Astrocyte (in vitro differentiated cells and primary cell): ENCODE data around the gene SDF2. TPM values are rescaled to one million over a fixed set of nuclear protein-coding genes. Genes with fewer than 3 reads are reported as not detected.

Experiments
- DNase-seq: peaks from one replicate; pipeline ENCODE4 v3.0.0-alpha.2; 2010; ENCODE audit warnings: low read depth
- FAIRE-seq: peaks from 2 replicates; lab custom pipeline; 2011; peaks lifted over from hg19 to GRCh38; lab: Jason Lieb, UNC
- H2AFZ ChIP-seq: 2 replicates; pipeline ENCODE4 v1.6.0; 2012; ENCODE audit warnings: low read depth, low read length, inconsistent platforms
- H3K27ac ChIP-seq: 2 replicates; pipeline ENCODE4 v1.5.1; 2011; ENCODE audit warnings: low read depth, low read length, inconsistent platforms
- H3K27me3 ChIP-seq: 2 replicates; pipeline ENCODE4 v1.6.0; 2011; ENCODE audit warnings: low read length, inconsistent platforms; ENCODE audit not compliant: insufficient read depth
- H3K36me3 ChIP-seq: 2 replicates; pipeline ENCODE4 v1.5.1; 2011; ENCODE audit warnings: low read length, inconsistent platforms; ENCODE audit not compliant: insufficient read depth
- H3K4me1 ChIP-seq: 2 replicates; pipeline ENCODE4 v1.5.1; 2011; ENCODE audit warnings: low read length, inconsistent platforms; ENCODE audit not compliant: insufficient read depth
- H3K4me2 ChIP-seq: 2 replicates; pipeline ENCODE4 v1.6.0; 2012; ENCODE audit warnings: low read length, inconsistent platforms
- H3K4me3 ChIP-seq: 2 replicates; pipeline ENCODE4 v1.5.1; 2011; ENCODE audit warnings: low read depth, mild to moderate bottlenecking, low read length, inconsistent platforms; ENCODE audit not compliant: insufficient read depth
- H3K79me2 ChIP-seq: 2 replicates; pipeline ENCODE4 v1.6.0; 2012; ENCODE audit warnings: mild to moderate bottlenecking, low read length, inconsistent platforms; ENCODE audit not compliant: insufficient read depth
- H3K9ac ChIP-seq: 2 replicates; pipeline ENCODE4 v1.6.0; 2012; ENCODE audit warnings: mild to moderate bottlenecking, low read length, inconsistent platforms
- H3K9me3 ChIP-seq: 2 replicates; pipeline ENCODE4 v1.5.1; 2012; ENCODE audit warnings: low read depth, mild to moderate bottlenecking, low read length, inconsistent platforms; ENCODE audit not compliant: insufficient read depth
- H4K20me1 ChIP-seq: 2 replicates; pipeline ENCODE4 v1.6.0; 2012; ENCODE audit warnings: low read length, inconsistent platforms; ENCODE audit not compliant: insufficient read depth
- H3K27ac Mint-ChIP-seq: one replicate; pipeline ENCODE4 v1.8.0; 2021; ENCODE audit warnings: mild to moderate bottlenecking, mixed read lengths; ENCODE audit not compliant: unreplicated experiment
- H3K27me3 Mint-ChIP-seq: one replicate; pipeline ENCODE4 v1.8.0; 2021; ENCODE audit warnings: low read depth, mixed read lengths; ENCODE audit not compliant: unreplicated experiment
- H3K36me3 Mint-ChIP-seq: one replicate; pipeline ENCODE4 v1.8.0; 2021; ENCODE audit warnings: low read depth, mixed read lengths; ENCODE audit not compliant: unreplicated experiment
- H3K4me1 Mint-ChIP-seq: one replicate; pipeline ENCODE4 v1.8.0; 2021; ENCODE audit warnings: low read depth, mixed read lengths; ENCODE audit not compliant: unreplicated experiment
- H3K4me3 Mint-ChIP-seq: one replicate; pipeline ENCODE4 v1.8.0; 2021; ENCODE audit warnings: mild to moderate bottlenecking, moderate library complexity, mixed read lengths; ENCODE audit not compliant: unreplicated experiment
- H3K9me3 Mint-ChIP-seq: one replicate; pipeline ENCODE4 v1.8.0; 2021; ENCODE audit warnings: mild to moderate bottlenecking, mixed read lengths; ENCODE audit not compliant: unreplicated experiment
- EZH2 ChIP-seq: IDR thresholded peaks from 2 replicates; pipeline ENCODE4 v1.6.1; 2012; ENCODE audit warnings: mild to moderate bottlenecking, low read length, inconsistent platforms; ENCODE audit not compliant: insufficient read depth
- total RNA-seq: library from RNA; stranded (reverse); gene quantifications from 2 replicates; pipeline ENCODE4 v1.2.1, GENCODE V29; 2021
- TF ChIP-seq, protein P1 (sequence below): IDR thresholded peaks from 2 replicates; pipeline ENCODE4 v1.5.1; 2011; ENCODE audit warnings: low read depth, mild to moderate bottlenecking, inconsistent platforms, low read length, moderate library complexity; ENCODE audit not compliant: insufficient read depth

The SDF2 gene
- total RNA-seq, 1 donor from 2014 or later = 71.2 TPM

DNA sequence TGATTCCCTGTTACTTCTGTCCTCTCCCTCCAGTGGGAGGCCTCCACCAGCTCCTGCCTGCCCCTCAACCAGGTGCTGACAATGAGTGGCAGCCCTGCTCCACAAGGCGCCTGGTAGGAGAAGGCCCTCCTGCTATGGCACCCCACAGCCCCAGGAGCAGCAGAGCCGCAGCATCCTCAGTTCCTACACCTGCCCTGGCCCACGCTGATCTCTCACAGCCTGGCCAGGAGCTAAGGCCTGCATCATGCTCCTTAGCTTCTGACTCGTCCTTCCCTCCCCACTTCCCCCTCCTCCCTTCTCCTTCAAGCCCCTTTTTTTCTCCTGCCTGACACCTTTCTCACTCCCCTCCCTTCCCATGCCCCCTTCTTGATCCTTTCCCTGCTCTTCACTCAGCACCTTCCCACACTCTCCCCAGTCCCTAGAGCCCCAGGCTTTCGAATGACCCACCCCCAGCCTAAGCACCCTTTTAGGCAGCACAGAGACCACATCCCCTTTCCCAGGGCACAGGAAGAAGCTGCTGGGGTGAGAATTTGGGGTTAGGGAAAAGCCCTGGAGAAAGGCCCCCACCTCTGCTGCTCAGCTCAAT is 43.5 kb upstream of the SDF2 start:
- Histone ChIP-seq H3K36me3 (peaks cover 21% of the 10 kb centered on the region), H3K9ac (no peak overlapping the region), H3K4me1 (no peaks in the 10 kb centered on the region), H3K27me3 (no peaks in the 10 kb centered on the region), H3K4me2 (no peak overlapping the region), H3K79me2 (peaks cover 4% of the 10 kb centered on the region), H3K9me3 (no peaks in the 10 kb centered on the region), H2AFZ (no peak overlapping the region), H3K27ac (no peak overlapping the region), H3K4me3 (no peak overlapping the region), H4K20me1 (peaks cover 25% of the 10 kb centered on the region)
- FAIRE-seq = no peak
- Mint-ChIP-seq H3K4me3 (no peak overlapping the region), H3K4me1 (no peaks in the 10 kb centered on the region), H3K9me3 (no peaks in the 10 kb centered on the region), H3K36me3 (peaks cover 19% of the 10 kb centered on the region), H3K27me3 (no peaks in the 10 kb centered on the region), H3K27ac (peak overlapping the region; percentile 58)
- TF ChIP-seq EZH2 = no peak
- TF ChIP-seq, protein P1, sequence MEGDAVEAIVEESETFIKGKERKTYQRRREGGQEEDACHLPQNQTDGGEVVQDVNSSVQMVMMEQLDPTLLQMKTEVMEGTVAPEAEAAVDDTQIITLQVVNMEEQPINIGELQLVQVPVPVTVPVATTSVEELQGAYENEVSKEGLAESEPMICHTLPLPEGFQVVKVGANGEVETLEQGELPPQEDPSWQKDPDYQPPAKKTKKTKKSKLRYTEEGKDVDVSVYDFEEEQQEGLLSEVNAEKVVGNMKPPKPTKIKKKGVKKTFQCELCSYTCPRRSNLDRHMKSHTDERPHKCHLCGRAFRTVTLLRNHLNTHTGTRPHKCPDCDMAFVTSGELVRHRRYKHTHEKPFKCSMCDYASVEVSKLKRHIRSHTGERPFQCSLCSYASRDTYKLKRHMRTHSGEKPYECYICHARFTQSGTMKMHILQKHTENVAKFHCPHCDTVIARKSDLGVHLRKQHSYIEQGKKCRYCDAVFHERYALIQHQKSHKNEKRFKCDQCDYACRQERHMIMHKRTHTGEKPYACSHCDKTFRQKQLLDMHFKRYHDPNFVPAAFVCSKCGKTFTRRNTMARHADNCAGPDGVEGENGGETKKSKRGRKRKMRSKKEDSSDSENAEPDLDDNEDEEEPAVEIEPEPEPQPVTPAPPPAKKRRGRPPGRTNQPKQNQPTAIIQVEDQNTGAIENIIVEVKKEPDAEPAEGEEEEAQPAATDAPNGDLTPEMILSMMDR = no peak
- DNase-seq = no peak

DNA sequence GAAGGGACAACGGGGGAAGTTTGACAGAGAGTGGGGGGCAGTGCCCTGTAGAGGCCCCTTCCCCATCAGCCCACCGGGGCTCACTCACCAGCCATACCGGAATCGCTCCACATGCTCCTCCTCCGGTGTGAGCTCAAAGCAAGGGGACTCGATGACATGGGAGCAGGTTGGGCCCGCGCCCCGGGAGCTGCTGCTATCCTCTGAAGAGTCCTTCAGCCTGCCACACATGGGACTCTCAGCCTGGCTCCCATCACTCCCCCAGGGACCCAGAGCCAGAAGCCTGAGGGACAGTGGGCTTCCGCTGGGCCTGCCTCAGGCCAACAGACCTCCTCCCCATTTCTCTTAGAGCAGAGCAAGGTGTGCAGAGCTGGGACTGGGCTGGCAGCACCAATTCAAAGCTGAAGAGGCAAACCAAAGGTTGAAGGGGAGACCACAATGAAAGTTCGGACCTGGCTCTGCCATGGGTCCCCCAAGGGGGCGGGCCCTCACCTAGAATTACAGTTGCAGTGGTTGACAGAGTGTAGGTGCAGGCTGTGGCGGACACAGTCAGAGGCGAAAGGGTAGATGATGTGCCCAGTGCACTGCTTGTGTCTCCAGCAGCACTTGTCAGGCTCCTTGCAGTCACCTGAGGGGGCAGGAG is 42.6 kb upstream of the SDF2 start:
- no peak overlapping the region for H3K4me2 ChIP-seq
- H3K27ac Mint-ChIP-seq = no peak overlapping the region
- no peaks in the 10 kb centered on the region for H3K79me2 ChIP-seq
- H4K20me1 ChIP-seq = peaks cover 31% of the 10 kb centered on the region
- peaks cover 29% of the 10 kb centered on the region for H3K36me3 ChIP-seq
- H3K36me3 Mint-ChIP-seq = peaks cover 28% of the 10 kb centered on the region
- H3K4me3 ChIP-seq = no peak overlapping the region
- H3K4me1 Mint-ChIP-seq = no peaks in the 10 kb centered on the region
- no peak overlapping the region for H3K4me3 Mint-ChIP-seq
- no peak overlapping the region for H2AFZ ChIP-seq
- DNase-seq (no peak), FAIRE-seq (no peak)
- no peak for TF ChIP-seq EZH2
- TF ChIP-seq, protein P1 = no peak
- no peak overlapping the region for H3K27ac ChIP-seq
- no peaks in the 10 kb centered on the region for H3K4me1 ChIP-seq
- no peaks in the 10 kb centered on the region for H3K9me3 ChIP-seq
- H3K9me3 Mint-ChIP-seq = no peaks in the 10 kb centered on the region
- no peaks in the 10 kb centered on the region for H3K27me3 Mint-ChIP-seq
- H3K9ac ChIP-seq = no peak overlapping the region
- no peaks in the 10 kb centered on the region for H3K27me3 ChIP-seq
